Prostate gland (tissue), 2 donors: ENCODE results near the gene GPX6. TPM values are rescaled to one million over a fixed set of nuclear protein-coding genes. Genes with fewer than 3 reads are reported as not detected.
A peak's percentile ranks its signal among the peaks of the same experiment; 100 is the strongest.
"Not testable (repeated sequence)": the region's sequence is repeated elsewhere in the genome, so short reads cannot be mapped to it uniquely, and the experiment has no call there.

Experiments
- DNase-seq: peaks from one replicate; pipeline ENCODE4 v3.0.0-alpha.2; 2019; ENCODE audit warnings: low spot score
- H3K27ac ChIP-seq, 2 donors: fragments of 200-600 bp; sonication (generic); 2 replicates each; pipeline ENCODE4 v1.5.1; 2017 to 2019
- H3K27me3 ChIP-seq: fragments of 200-600 bp; sonication (generic); replicated peaks from 2 replicates; pipeline ENCODE4 v1.5.1; 2019; ENCODE audit not compliant: insufficient read depth
- H3K36me3 ChIP-seq, 2 donors: fragments of 200-600 bp; sonication (generic); 1 replicate in 1 of 2; 2 replicates in 1 of 2; pipeline versions ENCODE4 v1.5.1 to v1.8.1; 2017 to 2019
- H3K4me1 ChIP-seq: fragments of 200-600 bp; sonication (generic); replicated peaks from 2 replicates; pipeline ENCODE4 v1.5.1; 2019
- H3K4me3 ChIP-seq, 2 donors: fragments of 200-600 bp; sonication (generic); 2 replicates each; pipeline ENCODE4 v1.5.1; 2017 to 2019
- H3K9me3 ChIP-seq: fragments of 200-600 bp; sonication (generic); 2 replicates; pipeline ENCODE4 v1.5.1; 2017
- POLR2A ChIP-seq: fragments of 450-650 bp; IDR thresholded peaks from one replicate; pipeline ENCODE4 v1.6.1; 2016; ENCODE audit warnings: antibody characterized with exemption, mild to moderate bottlenecking
- POLR2AphosphoS5 ChIP-seq: sonication (generic); formaldehyde crosslinking; IDR thresholded peaks from one replicate; pipeline ENCODE4 v1.6.1; 2017; ENCODE audit warnings: antibody characterized with exemption
- WGBS: methylation state at CpG from one replicate; pipeline ENCODE4 v1.1.5; 2018; 5-methylcytosine and 5-hydroxymethylcytosine counted together
- intact Hi-C: fragments of 100-400 bp; cut with DNase I; formaldehyde crosslinking; loops from one replicate; pipeline ENCODE4 v1.14.2; 2022
- total RNA-seq, 2 donors: library from RNA; depleted of rRNA; stranded (reverse); fragments of >200 nt; gene quantifications; one replicate each; pipeline ENCODE4 v1.1.0, GENCODE V29; 2016
- TF ChIP-seq, protein P1 (sequence below), 4 experiments: fragments of 200-600 bp in 2 of 4; fragments of 450-650 bp in 2 of 4; sonication (generic) in 2 of 4; IDR thresholded peaks; 1 replicate in 3 of 4; 2 replicates in 1 of 4; pipeline ENCODE4 v1.5.1; 2016 to 2019; ENCODE audit warnings: antibody characterized with exemption in 4 of 4, mild to moderate bottlenecking in 2 of 4, moderate library complexity in 2 of 4

GPX6 gene
- total RNA-seq, 2 donors from 2014 or later, result 0.40 TPM; not detected in 1

GRCh38 chr6:28474441-28475219 lies 41.0 kb downstream of the GPX6 start:
- intact Hi-C loops, result no loop called here
- WGBS, result 13% methylated on average over 18 of the region's 18 CpGs
- no peak overlapping the region for H3K4me3 ChIP-seq
- H3K4me1 ChIP-seq, result no peaks in the 10 kb centered on the region
- DNase-seq, result no peak
- peaks cover 2% of the 10 kb centered on the region for H3K27me3 ChIP-seq
- no peaks in the 10 kb centered on the region for H3K36me3 ChIP-seq
- no peaks in the 10 kb centered on the region for H3K9me3 ChIP-seq
- no peak overlapping the region for H3K27ac ChIP-seq
- TF ChIP-seq, protein P1, sequence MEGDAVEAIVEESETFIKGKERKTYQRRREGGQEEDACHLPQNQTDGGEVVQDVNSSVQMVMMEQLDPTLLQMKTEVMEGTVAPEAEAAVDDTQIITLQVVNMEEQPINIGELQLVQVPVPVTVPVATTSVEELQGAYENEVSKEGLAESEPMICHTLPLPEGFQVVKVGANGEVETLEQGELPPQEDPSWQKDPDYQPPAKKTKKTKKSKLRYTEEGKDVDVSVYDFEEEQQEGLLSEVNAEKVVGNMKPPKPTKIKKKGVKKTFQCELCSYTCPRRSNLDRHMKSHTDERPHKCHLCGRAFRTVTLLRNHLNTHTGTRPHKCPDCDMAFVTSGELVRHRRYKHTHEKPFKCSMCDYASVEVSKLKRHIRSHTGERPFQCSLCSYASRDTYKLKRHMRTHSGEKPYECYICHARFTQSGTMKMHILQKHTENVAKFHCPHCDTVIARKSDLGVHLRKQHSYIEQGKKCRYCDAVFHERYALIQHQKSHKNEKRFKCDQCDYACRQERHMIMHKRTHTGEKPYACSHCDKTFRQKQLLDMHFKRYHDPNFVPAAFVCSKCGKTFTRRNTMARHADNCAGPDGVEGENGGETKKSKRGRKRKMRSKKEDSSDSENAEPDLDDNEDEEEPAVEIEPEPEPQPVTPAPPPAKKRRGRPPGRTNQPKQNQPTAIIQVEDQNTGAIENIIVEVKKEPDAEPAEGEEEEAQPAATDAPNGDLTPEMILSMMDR (IDR thresholded peaks at IDR 0.05), result no peak
- TF ChIP-seq POLR2A, result no peak

GRCh38 chr6:28469153-28469745 lies 46.3 kb downstream of the GPX6 start:
- H3K27me3 ChIP-seq, H3K36me3 ChIP-seq, H3K4me3 ChIP-seq, H3K27ac ChIP-seq, intact Hi-C loops, DNase-seq, H3K9me3 ChIP-seq, H3K4me1 ChIP-seq: not testable (repeated sequence)
- 95% methylated on average over 45 of the region's 45 CpGs for WGBS

GRCh38 chr6:28468056-28468455 lies 47.5 kb downstream of the GPX6 start:
- 91% methylated on average over 7 of the region's 7 CpGs for WGBS
- Histone ChIP-seq H3K27me3 (no peaks in the 10 kb centered on the region), H3K36me3 (no peaks in the 10 kb centered on the region), H3K9me3 (no peaks in the 10 kb centered on the region), H3K27ac (no peak overlapping the region), H3K4me1 (no peaks in the 10 kb centered on the region), H3K4me3 (no peak overlapping the region)
- no peak for DNase-seq
- TF ChIP-seq POLR2AphosphoS5, result no peak
- TF ChIP-seq, protein P1 (IDR thresholded peaks at IDR 0.05), result no peak
- no peak for TF ChIP-seq POLR2A
- intact Hi-C loops, result no loop called here

DNA sequence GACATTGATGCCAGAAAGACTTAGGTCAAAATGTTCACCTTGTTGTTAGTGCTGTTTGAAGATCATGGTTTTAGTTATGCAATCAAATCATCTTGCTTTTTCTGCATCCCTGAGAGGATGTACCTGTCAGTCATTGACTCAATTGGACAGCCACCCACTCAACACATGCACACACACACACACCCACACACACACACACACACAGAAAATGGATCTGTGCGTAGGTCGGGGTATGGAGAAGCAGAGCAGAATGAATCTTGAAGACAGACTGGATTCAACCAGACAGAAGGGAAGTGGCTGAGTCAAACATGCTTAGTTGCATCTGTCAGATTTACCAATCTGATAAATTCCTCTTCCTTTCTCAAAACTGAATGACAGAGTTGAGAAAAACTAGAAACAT lies 53.2 kb downstream of the GPX6 start:
- Histone ChIP-seq H3K27ac (no peak overlapping the region), H3K27me3 (no peaks in the 10 kb centered on the region), H3K9me3 (no peaks in the 10 kb centered on the region), H3K4me3 (no peak overlapping the region), H3K36me3 (no peaks in the 10 kb centered on the region), H3K4me1 (no peaks in the 10 kb centered on the region)
- 38% methylated on average over 2 of the region's 2 CpGs for WGBS
- TF ChIP-seq POLR2A (no peak), POLR2AphosphoS5 (no peak)
- TF ChIP-seq, protein P1 (IDR thresholded peaks at IDR 0.05), result no peak
- intact Hi-C loops, result no loop called here
- DNase-seq, result no peak

DNA sequence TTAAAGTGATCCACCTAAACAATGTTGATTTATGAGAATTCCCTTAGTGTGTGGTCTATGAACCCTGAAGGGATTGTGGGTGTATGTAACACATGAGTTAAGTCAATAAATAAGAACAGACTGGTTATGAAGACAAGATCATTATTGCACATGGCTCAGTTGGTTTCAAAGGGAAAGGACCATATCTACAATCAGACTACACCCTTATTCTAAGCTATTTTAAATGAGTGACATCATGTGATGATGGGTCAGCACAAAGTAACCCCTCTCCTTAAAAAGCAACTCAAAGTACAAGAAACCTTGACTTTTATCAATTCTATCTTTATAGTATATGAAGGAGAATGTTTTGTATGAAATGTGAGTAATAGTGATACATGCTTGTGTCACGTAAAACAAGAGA lies 57.0 kb downstream of the GPX6 start:
- intact Hi-C loops, result no loop called here
- no peaks in the 10 kb centered on the region for H3K4me1 ChIP-seq
- WGBS, result 11% methylated on average over 1 of the region's 1 CpG
- H3K4me3 ChIP-seq, result no peak overlapping the region
- H3K9me3 ChIP-seq, result no peaks in the 10 kb centered on the region
- TF ChIP-seq, protein P1 (IDR thresholded peaks at IDR 0.05), result no peak
- peak; percentile 75 for TF ChIP-seq POLR2AphosphoS5
- H3K27ac ChIP-seq, result peak overlapping the region in 1 of 2 donors; percentile 13
- H3K36me3 ChIP-seq, result no peaks in the 10 kb centered on the region
- DNase-seq, result peak; percentile 23
- H3K27me3 ChIP-seq, result no peaks in the 10 kb centered on the region

Other genes with a start within 250 kb of the GPX6 start
- 10 to 100 TPM; 25.0 to 30.7 TPM for gene ZSCAN26, start 248.7 kb downstream of the GPX6 start, total RNA-seq
- gene PGBD1, start 234.2 kb downstream of the GPX6 start, total RNA-seq, result 1 to 10 TPM; 4.2 to 4.6 TPM
- 10 to 100 TPM; 13.7 to 21.7 TPM for gene ZSCAN31, start 179.6 kb downstream of the GPX6 start, total RNA-seq
- 1 to 10 TPM; 5.9 to 6.5 TPM for gene ZKSCAN3, start 165.8 kb downstream of the GPX6 start, total RNA-seq
- gene ZSCAN12, start 116.0 kb downstream of the GPX6 start, total RNA-seq, result 10 to 100 TPM in 1 of 2 donors, 1 to 10 TPM in 1; 5.9 to 10.2 TPM
- 1 to 10 TPM; 5.3 to 5.7 TPM for gene ZSCAN23, start 72.3 kb downstream of the GPX6 start, total RNA-seq
- not detected for gene GPX5, start 10.1 kb upstream of the GPX6 start, total RNA-seq